GM06990 (cell line): ENCODE measurements around the gene CD4.

Source experiments
- DNase-seq: peaks from one replicate; pipeline ENCODE4 v3.0.0-alpha.2; 2011; ENCODE audit not compliant: insufficient read length; ENCODE audit errors: extremely low read depth
- H3K27me3 ChIP-seq: replicated peaks from 2 replicates; pipeline ENCODE4 v1.6.0; 2011; ENCODE audit warnings: low read length; ENCODE audit not compliant: control insufficient read depth, insufficient read depth
- H3K36me3 ChIP-seq: 2 replicates; pipeline ENCODE4 v1.5.1; 2011; ENCODE audit warnings: low read length; ENCODE audit not compliant: control insufficient read depth, insufficient read depth
- H3K4me3 ChIP-seq: replicated peaks from 2 replicates; pipeline ENCODE4 v1.5.1; 2011; ENCODE audit warnings: low read depth, mild to moderate bottlenecking, control low read depth, low read length
- TF ChIP-seq, protein P1 (sequence below): IDR thresholded peaks from 2 replicates; pipeline ENCODE4 v1.5.1; 2011; ENCODE audit warnings: low read length, control low read depth, mild to moderate bottlenecking, inconsistent platforms; ENCODE audit not compliant: insufficient read depth, poor library complexity, severe bottlenecking

Gene CD4

DNA sequence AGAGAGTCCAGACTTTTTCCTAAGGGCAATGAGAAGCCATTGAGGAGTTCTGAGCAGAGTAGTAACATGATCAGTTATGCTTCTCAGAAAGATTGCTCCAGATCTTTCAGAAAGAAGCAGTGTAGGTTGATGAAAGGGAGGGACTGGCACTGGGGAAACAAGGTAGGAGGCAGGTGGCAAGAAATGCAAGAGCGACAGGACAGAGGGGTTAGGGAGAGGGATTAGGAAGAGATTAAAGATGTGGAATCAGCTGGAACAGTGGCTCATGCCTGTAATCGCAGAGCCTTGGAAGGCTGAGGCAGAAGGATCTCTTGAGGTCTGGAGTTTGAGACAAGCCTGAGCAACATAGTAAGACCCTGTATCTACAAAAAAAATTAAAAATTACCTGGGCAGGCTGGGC is 58.3 kb downstream of the CD4 start:
- Histone ChIP-seq H3K4me3 (no peak overlapping the region), H3K36me3 (peaks cover 7% of the 10 kb centered on the region), H3K27me3 (no peaks in the 10 kb centered on the region)
- TF ChIP-seq, protein P1, sequence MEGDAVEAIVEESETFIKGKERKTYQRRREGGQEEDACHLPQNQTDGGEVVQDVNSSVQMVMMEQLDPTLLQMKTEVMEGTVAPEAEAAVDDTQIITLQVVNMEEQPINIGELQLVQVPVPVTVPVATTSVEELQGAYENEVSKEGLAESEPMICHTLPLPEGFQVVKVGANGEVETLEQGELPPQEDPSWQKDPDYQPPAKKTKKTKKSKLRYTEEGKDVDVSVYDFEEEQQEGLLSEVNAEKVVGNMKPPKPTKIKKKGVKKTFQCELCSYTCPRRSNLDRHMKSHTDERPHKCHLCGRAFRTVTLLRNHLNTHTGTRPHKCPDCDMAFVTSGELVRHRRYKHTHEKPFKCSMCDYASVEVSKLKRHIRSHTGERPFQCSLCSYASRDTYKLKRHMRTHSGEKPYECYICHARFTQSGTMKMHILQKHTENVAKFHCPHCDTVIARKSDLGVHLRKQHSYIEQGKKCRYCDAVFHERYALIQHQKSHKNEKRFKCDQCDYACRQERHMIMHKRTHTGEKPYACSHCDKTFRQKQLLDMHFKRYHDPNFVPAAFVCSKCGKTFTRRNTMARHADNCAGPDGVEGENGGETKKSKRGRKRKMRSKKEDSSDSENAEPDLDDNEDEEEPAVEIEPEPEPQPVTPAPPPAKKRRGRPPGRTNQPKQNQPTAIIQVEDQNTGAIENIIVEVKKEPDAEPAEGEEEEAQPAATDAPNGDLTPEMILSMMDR = no peak
- DNase-seq = no peak

DNA sequence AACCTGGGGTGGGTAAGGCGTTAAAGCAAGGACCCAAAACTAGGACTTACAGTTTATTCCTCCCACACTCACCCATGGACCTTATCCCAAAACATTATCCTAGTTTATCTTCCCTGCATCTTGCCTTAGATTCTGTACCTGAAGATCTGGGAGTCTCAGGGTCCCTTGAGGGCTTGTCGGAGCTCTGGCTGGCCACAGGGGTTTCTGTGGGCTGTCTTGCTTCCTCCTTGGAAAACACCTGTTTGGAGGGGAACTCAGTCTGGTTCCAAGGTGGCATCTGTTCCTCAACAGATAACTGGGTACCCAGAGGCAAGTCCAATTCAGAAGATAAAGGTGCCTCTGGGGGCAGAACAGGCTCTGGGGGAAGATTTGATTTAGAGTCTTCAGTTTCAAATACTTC is 60.1 kb downstream of the CD4 start:
- no peaks in the 10 kb centered on the region for H3K27me3 ChIP-seq
- TF ChIP-seq, protein P1 = no peak
- DNase-seq = no peak
- H3K36me3 ChIP-seq = peaks cover 7% of the 10 kb centered on the region
- H3K4me3 ChIP-seq = peak overlapping the region; percentile 95

DNA sequence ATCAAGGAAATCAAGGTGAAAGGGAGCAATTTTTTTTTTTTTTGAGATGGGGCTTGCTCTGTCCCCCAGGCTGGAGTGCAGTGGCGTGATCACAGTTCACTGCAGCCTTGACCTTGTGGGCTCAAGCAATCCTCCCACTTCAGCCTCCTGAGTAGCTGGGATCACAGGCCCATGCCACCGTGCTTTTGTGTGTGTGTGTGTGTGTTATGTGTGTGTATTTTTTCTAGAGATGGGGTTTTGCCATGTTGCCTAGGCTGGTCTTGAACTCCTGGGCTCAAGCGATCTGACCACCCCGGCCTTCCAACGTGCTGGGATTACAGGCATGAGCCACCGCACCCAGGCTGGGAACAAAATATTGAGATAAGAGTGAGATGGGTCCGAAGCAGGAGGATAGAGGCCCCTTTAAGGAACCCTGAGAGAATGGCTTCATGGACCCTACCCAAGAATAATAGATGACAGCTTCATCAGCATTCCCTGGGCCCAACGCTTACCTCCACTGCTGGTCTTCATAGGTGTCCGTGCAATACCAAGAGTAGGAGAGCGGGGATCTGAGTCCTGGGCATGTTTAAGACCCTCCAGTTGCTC is 60.7 kb downstream of the CD4 start:
- Histone ChIP-seq H3K36me3 (peaks cover 7% of the 10 kb centered on the region), H3K27me3 (no peaks in the 10 kb centered on the region), H3K4me3 (peak overlapping the region; percentile 95)
- no peak for DNase-seq
- TF ChIP-seq, protein P1 = no peak

DNA sequence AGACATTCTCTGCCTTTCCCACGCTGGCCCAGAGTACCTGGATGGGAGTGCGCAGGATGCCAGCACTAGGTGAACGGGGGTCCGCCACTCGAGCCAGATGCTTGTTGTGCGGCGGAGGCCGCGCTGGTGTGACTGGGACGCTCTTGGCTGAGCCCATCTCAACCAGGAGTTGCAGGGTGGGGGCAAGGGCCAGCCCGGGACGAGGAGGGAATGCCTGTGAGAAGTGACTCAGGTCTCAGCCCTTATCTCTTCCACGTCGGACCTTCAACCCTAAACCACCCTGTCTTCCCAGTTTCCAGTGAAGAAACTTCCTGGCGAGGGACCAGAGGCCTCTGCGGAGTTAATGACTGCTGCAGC is 61.4 kb downstream of the CD4 start:
- TF ChIP-seq, protein P1 = no peak
- DNase-seq = no peak
- Histone ChIP-seq H3K36me3 (peaks cover 12% of the 10 kb centered on the region), H3K27me3 (no peaks in the 10 kb centered on the region), H3K4me3 (peak overlapping the region; percentile 95)

- DNase-seq = peak; percentile 88
- Histone ChIP-seq H3K4me3 (peak within 1 kb of the TSS; percentile 95), H3K36me3 (peaks cover 14% of the 10 kb centered on the region), H3K27me3 (no peaks in the 10 kb centered on the region)
- TF ChIP-seq, protein P1 = no peak
Measured at GRCh38 chr12:6851153-6851920, 62.0 kb downstream of the CD4 start, which contains the start of gene CDCA3. CDCA3 (minus strand) TSS chr12:6851286; CDS start chr12:6850952, 334 bp downstream.
